HCT116 (cell line): ENCODE data around the gene RNF150.

Source experiments
- CTCF ChIP-seq, 3 experiments: fragments of 200-600 bp in 1 of 3; sonication (generic) in 1 of 3; IDR thresholded peaks in 2 of 3; conservative IDR thresholded peaks in 1 of 3; 2 replicates each; pipeline ENCODE4 v1.5.1; 2012 to 2017; ENCODE audit warnings: low read depth in 2 of 3, low read length in 2 of 3, antibody characterized with exemption in 1 of 3, borderline replicate concordance in 1 of 3, control low read depth in 1 of 3, mild to moderate bottlenecking in 1 of 3, mixed read lengths in 1 of 3, mixed run types in 1 of 3, moderate library complexity in 1 of 3; ENCODE audit not compliant: insufficient read depth in 1 of 3
- EZH2 ChIP-seq: fragments of 200-600 bp; sonication (generic); IDR thresholded peaks from 2 replicates; pipeline ENCODE4 v1.6.1; 2017; ENCODE audit warnings: antibody characterized with exemption, mixed run types
- EZH2phosphoT487 ChIP-seq: fragments of 200-600 bp; IDR thresholded peaks from 2 replicates; pipeline ENCODE4 v1.6.1; 2018; ENCODE audit warnings: antibody characterized with exemption, borderline replicate concordance
- MAX ChIP-seq: IDR thresholded peaks from 2 replicates; pipeline ENCODE4 v1.6.1; 2012
- POLR2A ChIP-seq: IDR thresholded peaks from 2 replicates; pipeline ENCODE4 v1.7.0; 2011; ENCODE audit warnings: borderline replicate concordance; ENCODE audit not compliant: insufficient read depth, insufficient read length; ENCODE audit errors: extremely low read depth
- POLR2AphosphoS5 ChIP-seq: IDR thresholded peaks from 2 replicates; pipeline ENCODE4 v1.6.1; 2011; ENCODE audit warnings: mild to moderate bottlenecking, low read depth, low read length, moderate library complexity
- SIN3A ChIP-seq: IDR thresholded peaks from 2 replicates; pipeline ENCODE4 v1.6.1; 2012; ENCODE audit warnings: low read depth
- SP1 ChIP-seq: IDR thresholded peaks from 2 replicates; pipeline ENCODE4 v1.6.1; 2012; ENCODE audit warnings: low read depth
- YY1 ChIP-seq: IDR thresholded peaks from 2 replicates; pipeline ENCODE4 v1.6.1; 2011; ENCODE audit warnings: low read length, low read depth, moderate library complexity, mild to moderate bottlenecking; ENCODE audit not compliant: insufficient replicate concordance; ENCODE audit errors: extremely low read depth
- ZFX ChIP-seq: fragments of 450-650 bp; IDR thresholded peaks from 2 replicates; pipeline ENCODE4 v1.6.1; 2017
- ZNF274 ChIP-seq: fragments of 200-500 bp; sonication (Bioruptor generic); IDR thresholded peaks from 2 replicates; pipeline ENCODE4 v1.6.1; 2014; ENCODE audit warnings: mild to moderate bottlenecking, low read depth, low read length, inconsistent platforms
- TF ChIP-seq, protein P1 (sequence below): IDR thresholded peaks from 2 replicates; pipeline ENCODE4 v1.6.1; 2012; ENCODE audit warnings: low read depth

DNA sequence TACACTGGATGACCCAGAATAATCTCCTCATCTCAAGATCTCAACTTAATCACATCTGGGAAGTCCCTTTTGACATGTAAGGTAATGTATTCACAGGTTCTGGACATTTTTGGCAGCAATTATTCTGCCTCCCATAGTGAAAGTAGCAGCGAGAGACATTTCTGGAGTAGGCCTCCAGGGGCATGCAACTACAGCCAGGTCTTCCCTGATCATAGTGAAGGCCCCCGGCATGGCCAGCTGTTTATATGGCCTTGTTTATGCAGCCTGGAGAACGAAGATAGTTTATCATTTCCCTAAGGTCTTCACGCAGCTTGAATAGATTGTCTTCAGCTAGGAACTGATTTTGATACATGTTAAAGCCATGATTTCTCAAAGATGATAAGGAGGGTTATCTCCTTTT, 139.9 kb downstream of the RNF150 start:
- no peak for TF ChIP-seq CTCF (IDR thresholded peaks at IDR 0.05 in 2 of 3, conservative IDR thresholded peaks at IDR 0.05 in 1 of 3; ENCODE audit: borderline replicate concordance in 1 of 3, insufficient read depth in 1 of 3, low read depth in 2 of 3, low read length in 2 of 3)
- no peak for TF ChIP-seq MAX
- TF ChIP-seq EZH2: no peak
- TF ChIP-seq POLR2A: no peak
- TF ChIP-seq POLR2AphosphoS5: no peak
- TF ChIP-seq, protein P1, sequence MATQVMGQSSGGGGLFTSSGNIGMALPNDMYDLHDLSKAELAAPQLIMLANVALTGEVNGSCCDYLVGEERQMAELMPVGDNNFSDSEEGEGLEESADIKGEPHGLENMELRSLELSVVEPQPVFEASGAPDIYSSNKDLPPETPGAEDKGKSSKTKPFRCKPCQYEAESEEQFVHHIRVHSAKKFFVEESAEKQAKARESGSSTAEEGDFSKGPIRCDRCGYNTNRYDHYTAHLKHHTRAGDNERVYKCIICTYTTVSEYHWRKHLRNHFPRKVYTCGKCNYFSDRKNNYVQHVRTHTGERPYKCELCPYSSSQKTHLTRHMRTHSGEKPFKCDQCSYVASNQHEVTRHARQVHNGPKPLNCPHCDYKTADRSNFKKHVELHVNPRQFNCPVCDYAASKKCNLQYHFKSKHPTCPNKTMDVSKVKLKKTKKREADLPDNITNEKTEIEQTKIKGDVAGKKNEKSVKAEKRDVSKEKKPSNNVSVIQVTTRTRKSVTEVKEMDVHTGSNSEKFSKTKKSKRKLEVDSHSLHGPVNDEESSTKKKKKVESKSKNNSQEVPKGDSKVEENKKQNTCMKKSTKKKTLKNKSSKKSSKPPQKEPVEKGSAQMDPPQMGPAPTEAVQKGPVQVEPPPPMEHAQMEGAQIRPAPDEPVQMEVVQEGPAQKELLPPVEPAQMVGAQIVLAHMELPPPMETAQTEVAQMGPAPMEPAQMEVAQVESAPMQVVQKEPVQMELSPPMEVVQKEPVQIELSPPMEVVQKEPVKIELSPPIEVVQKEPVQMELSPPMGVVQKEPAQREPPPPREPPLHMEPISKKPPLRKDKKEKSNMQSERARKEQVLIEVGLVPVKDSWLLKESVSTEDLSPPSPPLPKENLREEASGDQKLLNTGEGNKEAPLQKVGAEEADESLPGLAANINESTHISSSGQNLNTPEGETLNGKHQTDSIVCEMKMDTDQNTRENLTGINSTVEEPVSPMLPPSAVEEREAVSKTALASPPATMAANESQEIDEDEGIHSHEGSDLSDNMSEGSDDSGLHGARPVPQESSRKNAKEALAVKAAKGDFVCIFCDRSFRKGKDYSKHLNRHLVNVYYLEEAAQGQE: no peak
- TF ChIP-seq EZH2phosphoT487: no peak
- no peak for TF ChIP-seq SP1
- no peak for TF ChIP-seq ZNF274
- no peak for TF ChIP-seq SIN3A
- TF ChIP-seq ZFX: no peak
- no peak for TF ChIP-seq YY1
